Measurements from ENCODE around the gene SURF1.

Gene SURF1

DNA sequence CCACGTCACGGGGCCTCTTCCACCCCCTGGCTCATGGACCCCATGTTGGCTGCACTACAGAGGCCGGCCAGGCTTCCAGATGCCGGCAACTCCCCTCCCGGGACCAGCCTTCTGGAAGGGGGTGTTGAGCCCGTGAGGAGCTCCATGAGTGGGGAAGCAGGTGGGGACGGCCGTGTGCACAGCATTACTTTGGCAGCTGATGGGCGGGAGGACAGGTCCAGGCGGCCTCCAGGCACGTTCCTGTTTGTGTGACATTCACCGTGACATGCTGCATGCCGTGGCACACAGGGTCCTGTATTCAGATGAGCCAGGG is 52.2 kb downstream of the SURF1 start:
- no peak for FAIRE-seq
- no peak for DNase-seq (ENCODE audit: insufficient read length, low spot score)
- TF ChIP-seq POLR2AphosphoS5 (IDR thresholded peaks at IDR 0.05; ENCODE audit: low read depth, low read length) (no peak), POU2F2 (IDR thresholded peaks at IDR 0.05; ENCODE audit: low read depth, low read length) (no peak), PAX5 (IDR thresholded peaks at IDR 0.05; ENCODE audit: insufficient read depth, low read length, severe bottlenecking) (no peak), TAF1 (IDR thresholded peaks at IDR 0.05; ENCODE audit: low read depth, low read length) (no peak), SPI1 (IDR thresholded peaks at IDR 0.05; ENCODE audit: low read depth, low read length) (no peak), POLR2A (IDR thresholded peaks at IDR 0.05; ENCODE audit: low read depth, low read length) (no peak)

DNA sequence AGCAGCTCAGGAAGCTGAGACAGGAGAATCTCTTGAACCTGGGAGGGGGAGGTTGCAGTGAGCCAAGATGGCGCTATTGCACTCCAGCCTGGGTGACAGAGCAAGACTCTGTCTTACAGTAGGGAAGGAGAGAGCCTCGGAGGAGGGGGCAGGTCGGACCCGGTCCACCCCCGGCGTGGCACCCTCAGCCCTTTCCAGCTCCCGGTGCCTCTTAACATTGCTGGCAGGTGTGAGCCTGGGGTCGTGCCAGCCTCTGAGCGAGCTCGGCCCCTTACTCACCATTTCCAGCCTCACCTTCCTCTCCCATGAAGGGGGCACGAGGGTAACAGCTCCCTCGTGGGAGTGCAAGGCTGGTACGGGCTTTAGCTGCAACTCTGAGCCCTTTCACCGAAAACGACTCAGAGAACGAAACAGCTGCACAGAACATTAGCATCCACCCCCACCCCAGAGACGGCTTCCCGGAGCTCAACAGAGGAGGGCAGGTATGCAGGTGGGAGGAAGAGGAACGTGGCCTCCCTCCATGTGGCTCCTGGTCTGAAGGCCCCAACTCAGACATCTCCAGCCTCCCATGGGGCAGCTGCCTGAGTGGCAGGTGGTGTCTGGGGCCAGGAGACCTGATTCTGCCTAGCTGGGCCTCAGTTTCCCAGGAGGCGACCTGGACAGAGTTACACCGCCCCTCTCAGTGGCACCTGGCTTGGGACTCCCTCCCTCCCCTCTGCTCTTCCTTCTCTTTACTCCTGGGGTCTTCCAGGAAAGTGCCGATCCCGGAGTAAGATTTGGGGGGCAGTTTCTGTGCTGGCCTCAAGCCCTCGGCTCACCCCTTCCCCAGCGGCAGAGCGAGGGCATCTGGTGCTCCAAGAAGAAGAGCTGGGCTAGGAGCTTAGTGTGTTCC is 52.8 kb downstream of the SURF1 start:
- TF ChIP-seq TAF1 (IDR thresholded peaks at IDR 0.05; ENCODE audit: low read depth, low read length) = no peak
- TF ChIP-seq SPI1 (IDR thresholded peaks at IDR 0.05; ENCODE audit: low read depth, low read length) = no peak
- TF ChIP-seq POLR2A (IDR thresholded peaks at IDR 0.05; ENCODE audit: low read depth, low read length) = no peak
- no peak for TF ChIP-seq POU2F2 (IDR thresholded peaks at IDR 0.05; ENCODE audit: low read depth, low read length)
- TF ChIP-seq POLR2AphosphoS5 (IDR thresholded peaks at IDR 0.05; ENCODE audit: low read depth, low read length) = no peak
- no peak for TF ChIP-seq PAX5 (IDR thresholded peaks at IDR 0.05; ENCODE audit: insufficient read depth, low read length, severe bottlenecking)
- DNase-seq (ENCODE audit: insufficient read length, low spot score) (no peak), FAIRE-seq (no peak)

Data from GM12891 (cell line).